ENCODE results near the gene C1orf159. TPM values are rescaled to one million over a fixed set of nuclear protein-coding genes. Genes with fewer than 3 reads are reported as not detected.

Gene C1orf159
- total and polyA plus RNA-seq, 2 donors (not counting 1 experiment from before 2014, with no cell fraction given), result 23.0 to 25.6 TPM

DNA sequence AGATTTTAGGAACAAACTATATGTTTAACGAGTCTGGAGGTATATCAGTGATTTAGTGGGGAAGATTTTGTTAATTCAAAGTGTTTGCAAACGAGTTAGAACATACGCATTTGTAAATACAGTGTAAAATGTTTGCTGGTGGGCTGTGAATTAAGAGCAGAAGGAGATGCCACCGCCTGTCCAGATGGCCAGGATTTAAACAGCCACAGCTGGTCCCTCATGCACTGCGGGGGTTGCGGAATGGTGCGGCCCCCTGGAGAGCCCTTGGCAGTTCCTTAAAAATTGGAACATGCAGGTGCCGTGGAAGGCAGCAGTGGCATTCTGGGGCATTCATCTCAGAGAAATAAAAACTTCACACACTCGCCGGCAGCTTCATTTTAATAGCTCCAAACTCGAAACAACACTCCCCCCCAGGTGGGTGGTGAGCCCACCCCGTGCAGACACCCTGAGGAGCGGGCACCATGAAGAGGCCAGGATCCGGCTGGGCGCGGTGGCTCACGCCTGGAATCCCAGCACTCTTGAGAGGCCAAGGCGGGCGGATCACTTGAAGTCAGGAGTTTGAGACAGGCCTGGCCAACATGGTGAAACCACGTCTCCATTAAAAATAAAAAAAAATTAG is 3.5 kb upstream of the C1orf159 start:
- no peak for ATAC-seq (ENCODE audit: low read depth)
- H3K27me3 Mint-ChIP-seq, result peaks cover 9% of the 10 kb centered on the region
- Histone ChIP-seq H3K4me1 (ENCODE audit: control insufficient read depth in 2 of 2, insufficient read depth in 2 of 2, low read length in 2 of 2) (peaks cover 34 to 43% of the 10 kb centered on the region in 2 donors), H3K27ac (ENCODE audit: low read length in 2 of 2) (no peak overlapping the region), H3K4me3 (ENCODE audit: control extremely low read depth in 1 of 5, extremely low read depth in 1 of 5, insufficient read depth in 1 of 5, low read depth in 2 of 5, low read length in 4 of 5) (no peak overlapping the region), H3K9me3 (ENCODE audit: control extremely low read depth in 1 of 3, control insufficient read depth in 2 of 3, insufficient read depth in 1 of 3, low read length in 2 of 3) (peaks cover 0 to 18% (median 0%) of the 10 kb centered on the region in 3 donors), H3K79me2 (ENCODE audit: control insufficient read depth, insufficient read depth, low read length) (peaks cover 8% of the 10 kb centered on the region), H4K20me1 (ENCODE audit: control insufficient read depth, insufficient read depth, low read length, poor library complexity, severe bottlenecking) (no peaks in the 10 kb centered on the region), H3K4me2 (replicated peaks; ENCODE audit: low read depth, low read length, poor library complexity, severe bottlenecking) (no peak overlapping the region), H3K9ac (ENCODE audit: low read length) (no peak overlapping the region), H2AFZ (ENCODE audit: insufficient read depth, low read depth, low read length, poor library complexity, severe bottlenecking) (no peak overlapping the region), H3K36me3 (replicated peaks in 1 of 2; ENCODE audit: control extremely low read depth in 1 of 2, control insufficient read depth in 1 of 2, extremely low read depth in 1 of 2, insufficient read depth in 2 of 2, low read length in 1 of 2) (no peaks in the 10 kb centered on the region), H3K27me3 (replicated peaks in 1 of 4; ENCODE audit: control extremely low read depth in 1 of 4, control insufficient read depth in 3 of 4, insufficient read depth in 4 of 4, low read length in 3 of 4) (peaks cover 0 to 31% (median 3%) of the 10 kb centered on the region in 4 experiments)
- DNase-seq, result no peak
- ChIA-PET CTCF (interaction anchor here (1.9 to 4.9 kb wide), 4 partner anchors 87 to 172 kb away, joined by 5 to 151 read pairs (median 64); partner anchors contain the start of genes B3GALT6 and SDF4), POLR2A (no interaction called here)
- 93% methylated on average over 20 of the region's 20 CpGs for WGBS (ENCODE audit: insufficient coverage)
- H3K4me1 Mint-ChIP-seq, result peaks cover 34% of the 10 kb centered on the region
- intact Hi-C loops (cut with micrococcal nuclease), result no loop called here
- H3K27ac Mint-ChIP-seq, result no peak overlapping the region
- TF ChIP-seq, protein P1, sequence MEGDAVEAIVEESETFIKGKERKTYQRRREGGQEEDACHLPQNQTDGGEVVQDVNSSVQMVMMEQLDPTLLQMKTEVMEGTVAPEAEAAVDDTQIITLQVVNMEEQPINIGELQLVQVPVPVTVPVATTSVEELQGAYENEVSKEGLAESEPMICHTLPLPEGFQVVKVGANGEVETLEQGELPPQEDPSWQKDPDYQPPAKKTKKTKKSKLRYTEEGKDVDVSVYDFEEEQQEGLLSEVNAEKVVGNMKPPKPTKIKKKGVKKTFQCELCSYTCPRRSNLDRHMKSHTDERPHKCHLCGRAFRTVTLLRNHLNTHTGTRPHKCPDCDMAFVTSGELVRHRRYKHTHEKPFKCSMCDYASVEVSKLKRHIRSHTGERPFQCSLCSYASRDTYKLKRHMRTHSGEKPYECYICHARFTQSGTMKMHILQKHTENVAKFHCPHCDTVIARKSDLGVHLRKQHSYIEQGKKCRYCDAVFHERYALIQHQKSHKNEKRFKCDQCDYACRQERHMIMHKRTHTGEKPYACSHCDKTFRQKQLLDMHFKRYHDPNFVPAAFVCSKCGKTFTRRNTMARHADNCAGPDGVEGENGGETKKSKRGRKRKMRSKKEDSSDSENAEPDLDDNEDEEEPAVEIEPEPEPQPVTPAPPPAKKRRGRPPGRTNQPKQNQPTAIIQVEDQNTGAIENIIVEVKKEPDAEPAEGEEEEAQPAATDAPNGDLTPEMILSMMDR (IDR thresholded peaks at IDR 0.05), result no peak
- TF ChIP-seq EZH2 (IDR thresholded peaks at IDR 0.05; ENCODE audit: borderline replicate concordance, insufficient read depth, low read depth, low read length, poor library complexity, severe bottlenecking), result no peak
- H3K9me3 Mint-ChIP-seq (ENCODE audit: insufficient read depth), result no peaks in the 10 kb centered on the region
- H3K4me3 Mint-ChIP-seq, result no peak overlapping the region

DNA sequence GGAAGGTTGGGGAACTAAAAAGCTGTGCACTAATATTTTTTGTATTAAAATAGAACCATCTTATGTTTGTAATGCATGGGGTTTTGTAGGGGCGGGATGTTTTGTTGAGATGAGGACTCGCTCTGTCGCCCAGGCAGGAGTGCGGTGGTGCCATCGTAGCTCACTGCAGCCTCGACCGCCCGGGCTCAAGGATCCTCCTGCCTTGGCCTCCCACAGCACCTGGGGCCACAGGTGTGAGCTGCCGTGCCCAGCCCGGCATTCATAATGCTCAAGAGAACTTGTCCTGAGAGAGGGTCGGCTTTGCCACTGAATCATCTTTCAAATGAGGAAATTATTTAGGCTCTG is 3.0 kb upstream of the C1orf159 start:
- H3K27ac ChIP-seq (ENCODE audit: low read length in 2 of 2), result no peak overlapping the region
- no peaks in the 10 kb centered on the region for H3K36me3 ChIP-seq (replicated peaks in 1 of 2; ENCODE audit: control extremely low read depth in 1 of 2, control insufficient read depth in 1 of 2, extremely low read depth in 1 of 2, insufficient read depth in 2 of 2, low read length in 1 of 2)
- peak overlapping the region; percentile 3 for H3K4me3 Mint-ChIP-seq
- DNase-seq, result no peak
- 84% methylated on average over 11 of the region's 11 CpGs for WGBS (ENCODE audit: insufficient coverage)
- CTCF ChIA-PET, result interaction anchor here (1.9 to 4.9 kb wide), 4 partner anchors 87 to 173 kb away, joined by 5 to 151 read pairs (median 64); partner anchors contain the start of genes B3GALT6 and SDF4
- H3K27ac Mint-ChIP-seq, result no peak overlapping the region
- H3K4me3 ChIP-seq (ENCODE audit: control extremely low read depth in 1 of 5, extremely low read depth in 1 of 5, insufficient read depth in 1 of 5, low read depth in 2 of 5, low read length in 4 of 5), result no peak overlapping the region
- no peaks in the 10 kb centered on the region for H3K9me3 Mint-ChIP-seq (ENCODE audit: insufficient read depth)
- no peak overlapping the region for H3K4me2 ChIP-seq (replicated peaks; ENCODE audit: low read depth, low read length, poor library complexity, severe bottlenecking)
- H3K27me3 ChIP-seq (replicated peaks in 1 of 4; ENCODE audit: control extremely low read depth in 1 of 4, control insufficient read depth in 3 of 4, insufficient read depth in 4 of 4, low read length in 3 of 4), result peaks cover 0 to 31% (median 3%) of the 10 kb centered on the region in 4 experiments
- peaks cover 0 to 18% (median 0%) of the 10 kb centered on the region in 3 donors for H3K9me3 ChIP-seq (ENCODE audit: control extremely low read depth in 1 of 3, control insufficient read depth in 2 of 3, insufficient read depth in 1 of 3, low read length in 2 of 3)
- ATAC-seq (ENCODE audit: low read depth), result no peak
- TF ChIP-seq EZH2 (IDR thresholded peaks at IDR 0.05; ENCODE audit: borderline replicate concordance, insufficient read depth, low read depth, low read length, poor library complexity, severe bottlenecking), result no peak
- TF ChIP-seq, protein P1 (IDR thresholded peaks at IDR 0.05), result no peak
- no peak overlapping the region for H3K9ac ChIP-seq (ENCODE audit: low read length)
- H3K27me3 Mint-ChIP-seq, result peaks cover 9% of the 10 kb centered on the region
- H4K20me1 ChIP-seq (ENCODE audit: control insufficient read depth, insufficient read depth, low read length, poor library complexity, severe bottlenecking), result no peaks in the 10 kb centered on the region
- H3K4me1 ChIP-seq (ENCODE audit: control insufficient read depth in 2 of 2, insufficient read depth in 2 of 2, low read length in 2 of 2), result peaks cover 30 to 40% of the 10 kb centered on the region in 2 donors
- intact Hi-C loops (cut with micrococcal nuclease), result no loop called here
- POLR2A ChIA-PET, result no interaction called here
- peaks cover 13% of the 10 kb centered on the region for H3K79me2 ChIP-seq (ENCODE audit: control insufficient read depth, insufficient read depth, low read length)
- peaks cover 30% of the 10 kb centered on the region for H3K4me1 Mint-ChIP-seq
- H2AFZ ChIP-seq (ENCODE audit: insufficient read depth, low read depth, low read length, poor library complexity, severe bottlenecking), result no peak overlapping the region
